Kidney (tissue), 14 donors: ENCODE data around the gene MARK2. TPM values are rescaled to one million over a fixed set of nuclear protein-coding genes. Genes with fewer than 3 reads are reported as not detected.

Experiments
- DNase-seq, 5 donors: peaks; one replicate each; pipeline ENCODE4 v3.0.0-alpha.2; 2013 to 2020
- FAIRE-seq: peaks from 2 replicates; lab custom pipeline; 2012; peaks lifted over from hg19 to GRCh38; lab: Jason Lieb, UNC
- H3K27ac ChIP-seq, 2 donors: one replicate each; pipeline ENCODE4 v1.7.0; 2013; ENCODE audit warnings: low read depth in 2 of 2, low read length in 2 of 2, inconsistent platforms in 1 of 2
- H3K27me3 ChIP-seq: one replicate; pipeline ENCODE4 v1.7.1; 2013; ENCODE audit warnings: low read length, inconsistent platforms; ENCODE audit not compliant: control insufficient read depth, insufficient read depth
- H3K36me3 ChIP-seq, 3 donors: one replicate each; pipeline versions ENCODE4 v1.7.0 to v1.7.1; 2013; ENCODE audit warnings: low read length in 3 of 3, control low read depth in 1 of 3, inconsistent platforms in 1 of 3; ENCODE audit not compliant: insufficient read depth in 3 of 3, control insufficient read depth in 2 of 3
- H3K4me1 ChIP-seq, 3 donors: one replicate each; pipeline versions ENCODE4 v1.7.0 to v1.7.1; 2013; ENCODE audit warnings: low read length in 3 of 3, inconsistent platforms in 1 of 3, low read depth in 1 of 3; ENCODE audit not compliant: control insufficient read depth in 2 of 3, insufficient read depth in 2 of 3
- H3K4me3 ChIP-seq, 3 donors: one replicate each; pipeline versions ENCODE4 v1.7.0 to v1.8.1; 2013; ENCODE audit warnings: low read length in 3 of 3, control low read depth in 1 of 3, inconsistent platforms in 1 of 3
- H3K9ac ChIP-seq, 3 donors: one replicate each; pipeline versions ENCODE4 v1.7.0 to v1.7.1; 2013; ENCODE audit warnings: low read length in 3 of 3, control low read depth in 1 of 3, inconsistent platforms in 1 of 3
- H3K9me3 ChIP-seq, 3 donors: one replicate each; pipeline versions ENCODE4 v1.7.0 to v1.7.1; 2013; ENCODE audit warnings: low read length in 3 of 3, control low read depth in 1 of 3, inconsistent platforms in 1 of 3; ENCODE audit not compliant: control insufficient read depth in 2 of 3, insufficient read depth in 1 of 3
- CTCF ChIP-seq: IDR thresholded peaks from 3 replicates; pipeline ENCODE4 v1.5.1; 2012; ENCODE audit warnings: mild to moderate bottlenecking, moderate library complexity, borderline replicate concordance; ENCODE audit not compliant: insufficient read depth; ENCODE audit errors: extremely low read depth
- intact Hi-C: fragments of 100-400 bp; cut with DNase I; formaldehyde crosslinking; loops from one replicate; pipeline ENCODE4 v1.11.1; 2022
- polyA plus RNA-seq: library from polyadenylated mRNA; stranded (reverse); fragments of 350-450 nt; fragmentation: Illumina TruSeq; extraction: RNeasy Lipid Tissue Mini Kit (QIAGEN cat#74804); gene quantifications from one replicate; pipeline ENCODE4 v1.2.3, GENCODE V29; 2014; ENCODE audit warnings: low read depth, low replicate concordance; ENCODE audit not compliant: insufficient read depth
- total RNA-seq: library from RNA; stranded (reverse); fragmentation: NEBNext Ultra II Directional; extraction: Animal tissue kit (Norgen Biotek cat#: 25700); gene quantifications from one replicate; pipeline ENCODE4 v1.2.1, GENCODE V29; 2021
- donor health status: control.
- donor health status: control.
- donor health status: control.
- donor health status: control.
- donor health status: control.
- donor health status: DM: yes; HTN: yes; CAD: no.
- donor health status: Normal renal cell carcinoma (clear cell type).

The MARK2 gene
- total and polyA plus RNA-seq, 2 donors from 2014 or later = 11.7 to 42.6 TPM

- Histone ChIP-seq H3K27me3 (no peaks in the 10 kb centered on the region), H3K9ac (peak overlapping the region in 1 of 3 donors; percentile 16), H3K4me3 (no peak overlapping the region), H3K4me1 (peaks cover 0 to 16% (median 4%) of the 10 kb centered on the region in 3 donors), H3K9me3 (no peaks in the 10 kb centered on the region), H3K36me3 (no peaks in the 10 kb centered on the region), H3K27ac (no peak overlapping the region)
- no peak for FAIRE-seq
- intact Hi-C loops = no loop called here
- TF ChIP-seq CTCF = no peak
- no peak for DNase-seq
These were observed 101.9 kb downstream of the MARK2 start for GRCh38 chr11:63940786-63941185.

GRCh38 chr11:63941901-63942300, 103.0 kb downstream of the MARK2 start:
- Histone ChIP-seq H3K9ac (no peak overlapping the region), H3K4me3 (no peak overlapping the region), H3K27me3 (no peaks in the 10 kb centered on the region), H3K27ac (no peak overlapping the region), H3K36me3 (peaks cover 0 to 7% (median 0%) of the 10 kb centered on the region in 3 donors), H3K9me3 (no peaks in the 10 kb centered on the region), H3K4me1 (peaks cover 0 to 16% (median 4%) of the 10 kb centered on the region in 3 donors)
- TF ChIP-seq CTCF = no peak
- DNase-seq (no peak), FAIRE-seq (no peak)
- intact Hi-C loops = no loop called here

- FAIRE-seq = no peak
- H3K27me3 ChIP-seq = no peaks in the 10 kb centered on the region
- no peaks in the 10 kb centered on the region for H3K9me3 ChIP-seq
- intact Hi-C loops = no loop called here
- no peak for TF ChIP-seq CTCF
- H3K36me3 ChIP-seq = peaks cover 0 to 7% (median 0%) of the 10 kb centered on the region in 3 donors
- no peak for DNase-seq
- no peak overlapping the region for H3K27ac ChIP-seq
- no peak overlapping the region for H3K4me3 ChIP-seq
- peaks cover 0 to 16% (median 4%) of the 10 kb centered on the region in 3 donors for H3K4me1 ChIP-seq
- H3K9ac ChIP-seq = no peak overlapping the region
These were observed 103.9 kb downstream of the MARK2 start for GRCh38 chr11:63942803-63943202.

- peak overlapping the region in 1 of 3 donors; percentile 31 for H3K9ac ChIP-seq
- no peak overlapping the region for H3K4me3 ChIP-seq
- no peak for TF ChIP-seq CTCF
- H3K4me1 ChIP-seq = peaks cover 0 to 8% (median 0%) of the 10 kb centered on the region in 3 donors
- no peaks in the 10 kb centered on the region for H3K27me3 ChIP-seq
- peak overlapping the region in 1 of 2 donors; percentile 36 for H3K27ac ChIP-seq
- intact Hi-C loops = loop anchor here (5.0 kb wide), 1 partner anchor 108 kb away; the partner anchor contains the start of gene MARK2
- H3K36me3 ChIP-seq = peaks cover 0 to 7% (median 0%) of the 10 kb centered on the region in 3 donors
- no peak for FAIRE-seq
- no peak for DNase-seq
- no peaks in the 10 kb centered on the region for H3K9me3 ChIP-seq
These were observed 106.1 kb downstream of the MARK2 start for GRCh38 chr11:63944987-63945386.
